HG03457 (cell line): ENCODE measurements around the gene NDRG2.

ENCODE experiments used
- ATAC-seq: cut with Tn5 transposase; IDR thresholded peaks from one replicate; pipeline ENCODE4 v1.9.1; 2021; ENCODE audit warnings: moderate number of reproducible peaks; ENCODE audit not compliant: unreplicated experiment

NDRG2 gene

GRCh38 chr14:21024585-21025370 is at the start of gene NDRG2:
Gene NDRG2, minus strand, starts transcription at chr14:21025061. Its CDS starts 1,746 bp downstream, at chr14:21023315.
- ATAC-seq: no peak

GRCh38 chr14:21073921-21074320 is 49.1 kb upstream of the NDRG2 start:
- ATAC-seq: no peak

- ATAC-seq: no peak
These were observed 48.0 kb upstream of the NDRG2 start for GRCh38 chr14:21072781-21073339.

DNA sequence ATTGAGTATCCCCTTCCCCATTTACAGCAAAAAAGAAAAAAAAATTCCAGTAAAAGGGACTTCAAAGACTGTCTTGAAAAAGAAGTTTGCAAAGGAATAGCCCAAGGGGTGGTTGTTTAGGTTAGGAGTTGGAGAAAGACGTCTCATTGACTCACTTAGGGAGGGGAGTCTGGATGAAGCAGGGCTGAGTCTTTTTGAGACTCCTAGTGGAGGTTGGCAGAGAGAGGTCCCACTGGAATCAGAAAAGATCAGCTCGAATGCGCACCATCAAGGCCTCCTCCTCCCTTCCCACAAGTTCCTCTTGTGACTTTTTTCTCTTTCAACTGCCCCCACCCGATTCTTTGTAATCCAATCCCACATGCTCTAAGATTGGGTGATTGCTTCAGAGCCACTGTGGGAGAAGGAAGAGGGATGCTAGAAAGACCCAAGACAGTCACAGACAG is 47.2 kb upstream of the NDRG2 start:
- ATAC-seq: no peak

- ATAC-seq: no peak
These were observed 46.6 kb upstream of the NDRG2 start for GRCh38 chr14:21071225-21072030.

DNA sequence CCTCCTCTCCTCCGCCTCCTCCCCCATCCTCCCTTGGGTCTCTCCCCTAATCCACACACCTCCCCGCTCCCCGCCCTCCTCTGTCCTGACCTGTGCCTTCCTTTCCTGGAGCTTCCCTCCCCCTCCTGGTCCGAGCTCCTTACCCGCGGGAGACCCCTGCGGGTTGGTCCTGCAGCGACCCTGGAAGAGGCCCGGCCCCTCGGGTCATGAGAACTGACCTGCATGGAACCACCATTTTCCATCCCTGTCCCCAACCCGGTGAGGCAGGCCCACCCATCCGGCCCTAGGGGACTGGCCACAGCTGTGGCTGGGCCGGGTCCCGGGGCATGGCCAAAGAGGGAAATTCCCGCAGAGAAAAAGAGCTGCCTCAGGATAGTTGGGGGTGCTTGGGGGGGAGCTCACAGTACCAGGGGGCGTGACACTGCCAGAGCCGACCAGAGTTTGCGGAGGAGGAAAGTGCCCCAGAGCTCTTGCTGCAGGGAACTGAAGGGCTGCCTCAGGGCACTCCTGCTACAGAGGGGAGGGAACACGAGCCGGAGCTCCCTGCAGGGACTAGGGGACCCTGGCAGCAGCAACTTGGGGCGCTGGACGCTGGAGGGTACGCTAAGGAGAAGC is 45.9 kb upstream of the NDRG2 start:
- no peak for ATAC-seq

GRCh38 chr14:21070083-21070609 is 45.3 kb upstream of the NDRG2 start, which contains the start of gene ARHGEF40:
Gene ARHGEF40, plus strand, starts transcription at chr14:21070304. Its CDS starts 93 bp downstream, at chr14:21070397.
- ATAC-seq: no peak

GRCh38 chr14:21069388-21070082 is 44.7 kb upstream of the NDRG2 start:
- ATAC-seq: no peak

DNA sequence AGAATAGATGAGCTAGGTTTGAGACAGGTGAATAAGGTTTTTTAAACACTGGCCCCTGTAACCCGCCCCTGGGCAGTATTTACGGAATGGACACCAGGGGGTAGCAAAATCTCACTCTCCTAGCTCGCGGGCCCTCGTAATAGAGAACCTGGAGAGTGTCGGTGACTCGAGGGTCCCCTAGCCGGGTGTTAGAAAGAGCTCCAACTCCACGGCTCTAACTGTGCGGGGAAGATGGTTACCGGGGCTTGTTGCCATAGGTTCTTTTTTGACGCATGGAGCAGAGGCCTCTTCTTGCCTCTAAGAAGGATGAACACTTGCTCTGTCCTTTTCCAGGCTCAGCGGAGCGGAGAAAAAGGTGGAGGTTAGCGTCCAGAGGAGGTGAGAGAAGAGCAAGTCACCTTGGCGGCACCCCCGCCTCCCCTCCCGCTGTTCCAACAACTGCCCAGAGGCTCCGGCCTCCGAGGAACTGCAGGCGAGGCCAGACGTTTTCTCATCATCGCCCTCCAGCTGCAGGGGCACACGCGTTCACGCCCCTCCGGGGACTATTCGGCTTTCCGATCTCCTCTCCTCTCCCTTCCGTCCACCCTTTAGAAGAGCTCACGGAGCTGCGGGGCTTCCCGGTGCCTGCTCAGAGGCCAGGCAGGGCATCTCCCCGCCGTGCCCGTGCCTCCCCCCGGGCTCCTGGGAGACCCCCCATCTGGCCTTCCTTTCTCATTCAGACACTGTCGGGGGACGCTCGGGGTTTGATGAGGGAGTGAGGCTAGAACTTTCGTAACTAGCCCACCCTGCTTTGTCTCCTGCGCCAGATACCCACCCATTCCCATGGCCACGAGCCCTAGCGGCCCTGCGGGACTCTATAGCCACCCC is 43.9 kb upstream of the NDRG2 start:
- ATAC-seq: no peak

- no peak for ATAC-seq
These were observed 42.1 kb upstream of the NDRG2 start for GRCh38 chr14:21066882-21067502.

DNA sequence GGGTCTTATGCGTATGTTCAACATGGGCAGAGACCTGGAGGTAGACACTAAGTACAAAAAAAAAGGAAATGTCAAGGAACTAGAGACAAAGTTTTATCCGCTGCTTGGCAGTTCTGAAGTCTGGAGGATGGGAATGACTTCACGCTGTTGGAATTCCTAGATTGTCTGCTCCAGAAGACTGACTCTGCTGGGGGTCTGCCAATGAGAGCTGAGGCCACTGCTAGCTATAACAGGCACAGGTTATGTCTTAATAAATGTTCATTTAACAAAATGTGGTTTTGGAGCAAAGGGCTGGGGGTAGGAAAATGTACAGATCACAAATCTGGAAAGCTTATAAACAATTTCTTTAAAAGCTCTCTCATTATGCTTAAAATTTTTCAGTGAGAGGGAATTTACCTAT is 38.6 kb upstream of the NDRG2 start:
- no peak for ATAC-seq

DNA sequence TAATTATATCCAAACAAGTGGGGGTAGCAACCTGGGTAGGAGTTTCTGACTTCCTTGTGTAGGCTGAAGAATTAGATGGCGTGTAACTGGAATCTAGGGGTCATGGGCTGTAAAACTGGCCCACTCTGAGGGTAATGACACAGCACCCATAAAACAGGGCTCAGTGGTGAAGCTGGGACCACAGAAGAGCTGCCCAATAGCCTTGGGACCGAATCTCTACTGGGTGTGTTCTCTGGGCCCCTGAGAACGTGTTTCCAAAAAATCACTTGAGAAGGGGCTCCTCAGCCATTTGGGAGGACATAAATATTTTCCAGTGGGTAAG is 36.4 kb upstream of the NDRG2 start:
- ATAC-seq: no peak

DNA sequence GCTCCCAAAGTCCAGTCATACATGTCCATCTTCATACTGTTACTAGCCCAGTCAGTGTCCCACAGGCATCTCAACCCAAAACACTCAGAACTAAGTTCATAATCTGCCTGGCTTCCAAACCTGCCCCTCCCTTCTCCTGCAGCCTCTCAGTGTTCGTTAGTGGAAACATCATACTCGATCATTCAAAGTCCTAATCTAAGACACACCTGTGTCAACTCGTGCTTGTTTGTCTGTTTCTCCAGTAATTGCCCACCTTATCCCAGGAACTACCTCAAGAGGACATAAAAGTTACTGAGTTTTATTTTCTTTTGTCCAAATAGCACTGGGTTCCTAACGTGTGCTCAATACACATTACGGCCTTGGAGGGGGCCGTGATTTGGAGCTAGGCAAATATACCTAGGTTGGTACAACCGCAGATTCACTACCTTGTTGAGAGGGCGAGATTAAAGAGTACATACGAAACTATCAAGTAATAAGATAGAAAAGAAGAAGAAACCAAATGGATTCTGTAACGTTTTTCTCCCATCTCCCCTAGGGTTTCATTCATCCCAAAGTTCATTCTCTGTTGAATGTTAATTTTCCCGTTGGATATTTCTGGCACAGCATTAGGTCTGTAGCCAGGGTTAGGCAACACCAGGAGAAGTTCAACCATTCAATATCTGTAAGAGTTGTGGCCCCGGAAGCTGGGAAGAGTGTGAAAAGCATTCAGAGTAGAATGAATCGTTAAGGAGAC is 35.9 kb upstream of the NDRG2 start:
- ATAC-seq: no peak

- no peak for ATAC-seq
These were observed 35.2 kb upstream of the NDRG2 start for GRCh38 chr14:21059842-21060613.

DNA sequence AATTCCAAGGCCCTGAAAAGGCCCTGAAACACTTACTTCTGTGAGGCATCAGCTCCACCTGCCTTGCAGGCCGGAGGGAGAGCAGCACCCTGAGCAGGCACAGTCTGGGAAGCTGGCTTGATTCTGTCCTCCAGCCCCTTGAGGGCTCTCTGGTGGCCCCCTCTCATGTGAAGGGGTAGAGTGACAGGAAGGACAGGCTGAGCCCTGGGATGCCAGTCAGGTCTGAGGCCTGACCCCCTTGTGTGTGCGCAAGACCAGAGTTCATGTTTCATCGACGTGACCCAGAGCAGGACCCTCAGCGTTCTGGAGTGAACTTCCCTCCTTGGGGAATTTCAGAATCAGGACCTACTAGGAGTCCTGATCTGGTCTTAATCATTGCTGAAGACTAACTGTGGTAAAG is 34.0 kb upstream of the NDRG2 start:
- no peak for ATAC-seq

GRCh38 chr14:21057803-21058675 is 33.2 kb upstream of the NDRG2 start, which contains the start of gene RNASE8:
Gene RNASE8, plus strand, starts transcription at chr14:21057822. Its CDS starts 71 bp downstream, at chr14:21057893.
- no peak for ATAC-seq
